ENCODE measurements around the gene FNTB.
A peak's percentile ranks its signal among the peaks of the same experiment; 100 is the strongest.
"Not testable (repeated sequence)": the region's sequence is repeated elsewhere in the genome, so short reads cannot be mapped to it uniquely, and the experiment has no call there.

The FNTB gene

GRCh38 chr14:65082930-65083329 lies 96.2 kb downstream of the FNTB start:
- DNase-seq: no peak
- peaks cover 33 to 90% (median 61%) of the 10 kb centered on the region in 4 experiments for H3K36me3 ChIP-seq (ENCODE audit: control insufficient read depth in 4 of 4, insufficient read depth in 4 of 4, low read length in 3 of 4)
- H3K4me3 ChIP-seq (ENCODE audit: control insufficient read depth in 1 of 7, extremely low read depth in 1 of 7, insufficient read depth in 4 of 7, low read depth in 2 of 7, low read length in 6 of 7): no peak overlapping the region
- H3K4me1 ChIP-seq (ENCODE audit: control extremely low read depth in 1 of 4, control insufficient read depth in 4 of 4, insufficient read depth in 4 of 4, low read length in 3 of 4): peaks cover 2 to 16% (median 8%) of the 10 kb centered on the region in 4 experiments
- WGBS (ENCODE audit: insufficient coverage): 100% methylated on average over 2 of the region's 2 CpGs
- H3K27ac ChIP-seq (ENCODE audit: insufficient read depth in 1 of 2, low read depth in 1 of 2, low read length in 2 of 2, poor library complexity in 1 of 2, severe bottlenecking in 2 of 2): no peak overlapping the region
- no peaks in the 10 kb centered on the region for H3K27me3 ChIP-seq (replicated peaks in 2 of 5; ENCODE audit: control insufficient read depth in 4 of 5, insufficient read depth in 5 of 5, low read length in 4 of 5)
- CTCF ChIA-PET: interaction anchor here (1.3 to 2.9 kb wide), 2 partner anchors 10 to 11 kb away, joined by 3 to 9 read pairs; no protein-coding TSS in a partner anchor
- H3K9me3 ChIP-seq (ENCODE audit: control extremely low read depth in 1 of 5, control insufficient read depth in 4 of 5, insufficient read depth in 2 of 5, low read depth in 1 of 5, low read length in 4 of 5): peaks cover 1 to 16% (median 15%) of the 10 kb centered on the region in 5 experiments
- POLR2A ChIA-PET: interaction anchor here (0.7 kb wide), 1 partner anchor 29 kb away, joined by 3 read pairs; no protein-coding TSS in a partner anchor

- Histone ChIP-seq H3K4me1 (ENCODE audit: control extremely low read depth in 1 of 4, control insufficient read depth in 4 of 4, insufficient read depth in 4 of 4, low read length in 3 of 4) (peaks cover 0 to 10% (median 5%) of the 10 kb centered on the region in 4 experiments), H3K27me3 (replicated peaks in 2 of 5; ENCODE audit: control insufficient read depth in 4 of 5, insufficient read depth in 5 of 5, low read length in 4 of 5) (no peaks in the 10 kb centered on the region), H3K9me3 (ENCODE audit: control extremely low read depth in 1 of 5, control insufficient read depth in 4 of 5, insufficient read depth in 2 of 5, low read depth in 1 of 5, low read length in 4 of 5) (peaks cover 6 to 29% (median 22%) of the 10 kb centered on the region in 5 experiments), H3K36me3 (ENCODE audit: control insufficient read depth in 4 of 4, insufficient read depth in 4 of 4, low read length in 3 of 4) (peaks cover 44 to 96% (median 67%) of the 10 kb centered on the region in 4 experiments), H3K27ac (ENCODE audit: insufficient read depth in 1 of 2, low read depth in 1 of 2, low read length in 2 of 2, poor library complexity in 1 of 2, severe bottlenecking in 2 of 2) (no peak overlapping the region), H3K4me3 (ENCODE audit: control insufficient read depth in 1 of 7, extremely low read depth in 1 of 7, insufficient read depth in 4 of 7, low read depth in 2 of 7, low read length in 6 of 7) (no peak overlapping the region)
- POLR2A ChIA-PET: interaction anchor here (0.7 kb wide), 1 partner anchor 19 kb away, joined by 3 read pairs; no protein-coding TSS in a partner anchor
- no peak for DNase-seq
- WGBS (ENCODE audit: insufficient coverage): no CpG with 5 or more reads among the region's 6 CpGs
- CTCF ChIA-PET: interaction anchor here (0.5 kb wide), 2 partner anchors 71 to 95 kb away, joined by 3 to 4 read pairs; no protein-coding TSS in a partner anchor
These were observed 98.1 kb downstream of the FNTB start for GRCh38 chr14:65084554-65085505.

GRCh38 chr14:65086686-65087085 lies 100.0 kb downstream of the FNTB start:
- H3K27ac ChIP-seq (ENCODE audit: insufficient read depth in 1 of 2, low read depth in 1 of 2, low read length in 2 of 2, poor library complexity in 1 of 2, severe bottlenecking in 2 of 2); H3K4me3 ChIP-seq (ENCODE audit: control insufficient read depth in 1 of 7, extremely low read depth in 1 of 7, insufficient read depth in 4 of 7, low read depth in 2 of 7, low read length in 6 of 7); H3K27me3 ChIP-seq (replicated peaks in 2 of 5; ENCODE audit: control insufficient read depth in 4 of 5, insufficient read depth in 5 of 5, low read length in 4 of 5); POLR2A ChIA-PET; CTCF ChIA-PET; H3K4me1 ChIP-seq (ENCODE audit: control extremely low read depth in 1 of 4, control insufficient read depth in 4 of 4, insufficient read depth in 4 of 4, low read length in 3 of 4); DNase-seq: not testable (repeated sequence)
- peaks cover 6 to 29% (median 22%) of the 10 kb centered on the region in 5 experiments for H3K9me3 ChIP-seq (ENCODE audit: control extremely low read depth in 1 of 5, control insufficient read depth in 4 of 5, insufficient read depth in 2 of 5, low read depth in 1 of 5, low read length in 4 of 5)
- peaks cover 52 to 96% (median 73%) of the 10 kb centered on the region in 4 experiments for H3K36me3 ChIP-seq (ENCODE audit: control insufficient read depth in 4 of 4, insufficient read depth in 4 of 4, low read length in 3 of 4)
- 100% methylated on average over 2 of the region's 4 CpGs for WGBS (ENCODE audit: insufficient coverage)

GRCh38 chr14:65087835-65088234 lies 101.1 kb downstream of the FNTB start:
- Histone ChIP-seq H3K9me3 (ENCODE audit: control extremely low read depth in 1 of 5, control insufficient read depth in 4 of 5, insufficient read depth in 2 of 5, low read depth in 1 of 5, low read length in 4 of 5) (peaks cover 6 to 29% (median 22%) of the 10 kb centered on the region in 5 experiments), H3K36me3 (ENCODE audit: control insufficient read depth in 4 of 4, insufficient read depth in 4 of 4, low read length in 3 of 4) (peaks cover 54 to 96% (median 76%) of the 10 kb centered on the region in 4 experiments)
- POLR2A ChIA-PET; H3K4me1 ChIP-seq (ENCODE audit: control extremely low read depth in 1 of 4, control insufficient read depth in 4 of 4, insufficient read depth in 4 of 4, low read length in 3 of 4); H3K4me3 ChIP-seq (ENCODE audit: control insufficient read depth in 1 of 7, extremely low read depth in 1 of 7, insufficient read depth in 4 of 7, low read depth in 2 of 7, low read length in 6 of 7); H3K27me3 ChIP-seq (replicated peaks in 2 of 5; ENCODE audit: control insufficient read depth in 4 of 5, insufficient read depth in 5 of 5, low read length in 4 of 5); H3K27ac ChIP-seq (ENCODE audit: insufficient read depth in 1 of 2, low read depth in 1 of 2, low read length in 2 of 2, poor library complexity in 1 of 2, severe bottlenecking in 2 of 2); CTCF ChIA-PET; DNase-seq: not testable (repeated sequence)
- 100% methylated on average over 7 of the region's 8 CpGs for WGBS (ENCODE audit: insufficient coverage)

- CTCF ChIA-PET: interaction anchor here (1.3 to 2.4 kb wide), 2 partner anchors 11 to 73 kb away, joined by 3 to 9 read pairs; no protein-coding TSS in a partner anchor
- Histone ChIP-seq H3K27ac (ENCODE audit: insufficient read depth in 1 of 2, low read depth in 1 of 2, low read length in 2 of 2, poor library complexity in 1 of 2, severe bottlenecking in 2 of 2) (no peak overlapping the region), H3K27me3 (replicated peaks in 2 of 5; ENCODE audit: control insufficient read depth in 4 of 5, insufficient read depth in 5 of 5, low read length in 4 of 5) (no peaks in the 10 kb centered on the region), H3K4me3 (ENCODE audit: control insufficient read depth in 1 of 7, extremely low read depth in 1 of 7, insufficient read depth in 4 of 7, low read depth in 2 of 7, low read length in 6 of 7) (no peak overlapping the region), H3K9me3 (ENCODE audit: control extremely low read depth in 1 of 5, control insufficient read depth in 4 of 5, insufficient read depth in 2 of 5, low read depth in 1 of 5, low read length in 4 of 5) (peaks cover 5 to 19% (median 13%) of the 10 kb centered on the region in 5 experiments), H3K36me3 (ENCODE audit: control insufficient read depth in 4 of 4, insufficient read depth in 4 of 4, low read length in 3 of 4) (peaks cover 60 to 100% (median 78%) of the 10 kb centered on the region in 4 experiments), H3K4me1 (ENCODE audit: control extremely low read depth in 1 of 4, control insufficient read depth in 4 of 4, insufficient read depth in 4 of 4, low read length in 3 of 4) (peaks cover 7 to 25% (median 18%) of the 10 kb centered on the region in 4 experiments)
- no peak for DNase-seq
- POLR2A ChIA-PET: no interaction called here
- no CpG with 5 or more reads among the region's 2 CpGs for WGBS (ENCODE audit: insufficient coverage)
These were observed 105.7 kb downstream of the FNTB start for GRCh38 chr14:65092349-65092748.

GRCh38 chr14:65095633-65096205 lies 109.0 kb downstream of the FNTB start:
- ChIA-PET POLR2A (no interaction called here), CTCF (interaction anchor here (1.4 kb wide), 1 partner anchor 19 kb away, joined by 3 read pairs; no protein-coding TSS in a partner anchor)
- DNase-seq: no peak
- no peaks in the 10 kb centered on the region for H3K27me3 ChIP-seq (replicated peaks in 2 of 5; ENCODE audit: control insufficient read depth in 4 of 5, insufficient read depth in 5 of 5, low read length in 4 of 5)
- 40% methylated on average over 1 of the region's 3 CpGs for WGBS (ENCODE audit: insufficient coverage)
- H3K9me3 ChIP-seq (ENCODE audit: control extremely low read depth in 1 of 5, control insufficient read depth in 4 of 5, insufficient read depth in 2 of 5, low read depth in 1 of 5, low read length in 4 of 5): no peaks in the 10 kb centered on the region
- peaks cover 38 to 79% (median 50%) of the 10 kb centered on the region in 4 experiments for H3K36me3 ChIP-seq (ENCODE audit: control insufficient read depth in 4 of 4, insufficient read depth in 4 of 4, low read length in 3 of 4)
- H3K4me3 ChIP-seq (ENCODE audit: control insufficient read depth in 1 of 7, extremely low read depth in 1 of 7, insufficient read depth in 4 of 7, low read depth in 2 of 7, low read length in 6 of 7): peak overlapping the region in 2 of 7 experiments; percentile 14 to 45
- peaks cover 31 to 57% (median 37%) of the 10 kb centered on the region in 4 experiments for H3K4me1 ChIP-seq (ENCODE audit: control extremely low read depth in 1 of 4, control insufficient read depth in 4 of 4, insufficient read depth in 4 of 4, low read length in 3 of 4)
- H3K27ac ChIP-seq (ENCODE audit: insufficient read depth in 1 of 2, low read depth in 1 of 2, low read length in 2 of 2, poor library complexity in 1 of 2, severe bottlenecking in 2 of 2): peak overlapping the region in 1 of 2 experiments; percentile 44

Measured in common myeloid progenitor, CD34-positive (primary cell).